ENCODE data around the gene CDKN3.
"Not testable (repeated sequence)": the region's sequence is repeated elsewhere in the genome, so short reads cannot be mapped to it uniquely, and the experiment has no call there.

The CDKN3 gene

DNA sequence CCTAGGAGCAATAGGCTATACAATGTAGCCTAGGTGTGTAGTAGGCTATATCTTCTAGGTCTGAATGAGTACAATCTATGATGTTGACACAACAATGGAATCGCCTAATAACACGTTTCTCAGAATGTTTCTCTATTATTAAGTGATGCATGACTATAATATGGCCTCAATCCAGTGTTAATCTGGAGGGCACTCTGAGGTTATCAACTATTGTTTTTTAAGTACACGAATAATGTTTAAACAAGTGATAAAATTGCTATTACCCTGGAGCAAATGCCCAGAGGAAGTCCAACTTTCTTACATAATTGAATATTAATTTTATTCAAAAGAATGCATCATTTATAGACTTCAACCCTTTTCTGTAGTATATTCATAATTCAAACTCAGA, 60.8 kb downstream of the CDKN3 start:
- no peak for DNase-seq

DNA sequence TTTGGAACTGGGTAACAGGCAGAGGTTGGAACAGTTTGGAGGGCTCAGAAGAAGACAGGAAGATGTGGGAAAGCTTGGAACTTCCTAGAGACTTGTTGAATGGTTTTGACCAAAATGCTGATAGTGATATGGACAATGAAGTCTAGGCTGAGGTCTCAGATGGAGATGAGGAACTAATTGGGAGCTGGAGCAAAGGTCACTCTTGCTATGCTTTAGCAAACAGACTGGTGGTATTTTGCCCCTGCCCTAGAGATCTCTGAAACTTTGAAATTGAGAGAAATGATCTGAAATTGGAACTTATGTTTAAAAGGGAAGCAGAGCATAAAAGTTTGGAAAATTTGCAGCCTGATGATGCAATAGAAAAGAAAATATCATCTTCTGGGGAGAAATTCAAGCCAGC, 61.7 kb downstream of the CDKN3 start:
- DNase-seq: not testable (repeated sequence)

DNA sequence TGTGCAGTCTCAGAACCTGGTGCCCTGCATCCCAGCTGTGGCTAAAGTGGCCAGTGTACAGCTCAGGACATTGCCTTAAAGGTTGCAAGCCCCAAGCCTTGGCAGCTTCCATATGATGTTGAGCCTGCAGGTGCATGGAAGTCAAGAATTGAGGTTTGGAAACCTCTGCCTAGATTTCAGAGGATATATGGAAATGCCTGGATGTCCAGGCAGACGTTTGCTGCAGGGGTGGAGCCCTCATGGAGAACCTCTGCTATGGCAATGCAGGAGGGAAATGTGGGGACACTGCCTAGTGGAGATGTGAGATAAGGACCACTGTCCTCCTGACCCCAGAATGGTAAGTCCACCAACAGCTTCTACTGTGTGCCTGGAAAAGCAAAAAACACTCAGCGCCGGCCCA, 62.3 kb downstream of the CDKN3 start:
- DNase-seq: no peak

DNA sequence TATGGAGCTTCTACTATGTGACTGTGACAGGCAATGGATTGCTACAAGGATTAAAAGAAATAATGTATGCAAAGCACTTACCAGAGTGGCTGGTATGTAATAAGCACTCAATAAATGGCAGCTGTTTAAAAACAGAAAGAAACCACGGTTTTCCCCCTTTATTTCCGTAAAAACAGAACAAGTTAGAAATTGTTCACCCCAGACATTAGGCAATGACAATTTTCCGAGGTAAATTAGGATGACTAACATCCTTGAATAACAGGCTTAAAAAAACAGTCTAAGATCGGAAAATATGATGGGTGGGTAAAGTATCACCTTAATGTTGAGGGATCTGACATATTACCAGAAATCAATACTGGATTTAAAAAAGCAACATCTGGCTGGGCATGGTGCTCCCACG, 65.2 kb downstream of the CDKN3 start:
- DNase-seq: no peak

DNA sequence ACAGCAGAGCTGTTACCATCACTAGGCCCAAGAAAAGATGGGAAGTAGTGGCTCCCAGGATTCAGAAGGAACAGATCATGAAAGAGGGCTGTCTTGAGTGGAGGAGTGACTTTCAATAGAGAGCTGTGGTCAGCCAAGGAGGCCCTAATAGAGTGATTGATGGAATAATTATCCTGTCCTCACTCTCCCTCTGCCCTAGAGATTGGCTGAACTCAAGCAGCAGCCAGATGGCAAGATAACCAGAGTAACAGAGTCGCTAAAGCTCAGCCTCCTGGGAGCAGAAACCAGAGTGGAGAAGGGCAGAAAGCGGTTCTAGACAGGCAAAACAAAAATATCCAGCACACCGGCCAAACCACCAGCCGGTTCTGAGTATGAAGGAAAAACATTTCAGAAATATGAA, 68.8 kb downstream of the CDKN3 start:
- DNase-seq: no peak

DNA sequence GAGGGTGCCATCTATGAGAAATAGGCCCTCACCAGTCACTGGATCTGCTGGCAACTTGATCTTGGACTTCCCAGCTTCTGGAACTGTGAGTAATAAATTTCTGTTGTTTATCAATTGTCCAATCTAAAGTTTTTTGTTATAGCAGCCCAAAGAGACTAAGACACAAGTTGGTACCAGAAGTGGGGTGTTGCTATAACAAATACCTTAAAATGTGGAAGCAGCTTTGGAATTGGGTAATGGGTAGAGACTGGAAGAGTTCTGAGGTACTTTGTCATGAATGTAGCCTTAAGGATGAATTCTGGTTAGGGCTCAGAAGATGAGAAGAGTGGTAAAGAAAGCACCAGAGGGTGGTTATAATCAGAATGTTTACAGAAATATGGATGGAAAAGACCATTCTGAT, 70.5 kb downstream of the CDKN3 start:
- no peak for DNase-seq

Measured in CD4-positive, alpha-beta T cell treated with Interferon gamma for 1 hour (primary cell).